ENCODE measurements around the gene TTC34. TPM values are rescaled to one million over a fixed set of nuclear protein-coding genes. Genes with fewer than 3 reads are reported as not detected.

Gene TTC34
- total and polyA plus RNA-seq, 3 donors from 2014 or later, result 3.0 to 5.2 (median 4.1) TPM

DNA sequence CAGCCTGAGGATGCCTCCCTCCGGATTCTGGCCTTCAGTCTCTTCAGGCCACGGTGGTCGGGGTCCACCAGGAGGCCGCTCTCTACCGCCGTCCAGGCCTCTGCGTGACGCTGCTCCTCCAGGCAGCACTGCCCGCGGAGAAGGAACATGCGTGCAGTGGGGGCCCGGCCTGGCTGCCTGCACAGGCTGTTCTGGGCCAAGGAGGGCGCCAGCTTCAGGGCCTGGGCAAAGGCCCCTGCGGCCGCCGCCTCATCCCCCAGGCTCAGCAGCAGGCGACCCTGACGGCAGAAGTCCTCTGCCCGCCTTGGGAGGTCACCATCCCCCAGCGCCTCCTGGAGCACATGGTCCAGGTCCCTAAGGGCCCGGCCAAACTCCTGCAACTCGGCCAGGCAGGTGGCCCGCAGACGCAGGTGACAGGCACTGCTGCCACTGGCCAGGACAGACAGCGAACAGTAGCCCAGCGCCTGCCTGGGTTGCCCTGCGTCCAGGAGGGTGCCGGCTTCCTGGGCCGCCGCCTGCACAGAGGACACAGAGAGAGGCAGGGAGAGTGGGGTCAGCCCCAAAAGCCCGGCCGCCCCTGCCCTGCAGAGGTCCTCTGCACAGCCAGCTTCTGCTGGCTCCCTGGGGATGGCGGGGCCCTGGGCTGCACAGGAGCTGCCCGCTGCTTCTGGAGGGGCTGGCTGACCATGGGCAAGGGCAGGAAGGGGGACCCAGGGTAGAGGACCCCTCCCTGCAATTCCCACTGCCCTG is 159.9 kb downstream of the TTC34 start:
- peaks cover 17% of the 10 kb centered on the region for H3K4me1 ChIP-seq
- H3K9me3 ChIP-seq, result no peaks in the 10 kb centered on the region
- H3K4me3 ChIP-seq, result peak overlapping the region in 1 of 2 donors; percentile 86
- H3K36me3 ChIP-seq (ENCODE audit: low read depth, missing control alignments), result no peaks in the 10 kb centered on the region
- TF ChIP-seq, protein P1, sequence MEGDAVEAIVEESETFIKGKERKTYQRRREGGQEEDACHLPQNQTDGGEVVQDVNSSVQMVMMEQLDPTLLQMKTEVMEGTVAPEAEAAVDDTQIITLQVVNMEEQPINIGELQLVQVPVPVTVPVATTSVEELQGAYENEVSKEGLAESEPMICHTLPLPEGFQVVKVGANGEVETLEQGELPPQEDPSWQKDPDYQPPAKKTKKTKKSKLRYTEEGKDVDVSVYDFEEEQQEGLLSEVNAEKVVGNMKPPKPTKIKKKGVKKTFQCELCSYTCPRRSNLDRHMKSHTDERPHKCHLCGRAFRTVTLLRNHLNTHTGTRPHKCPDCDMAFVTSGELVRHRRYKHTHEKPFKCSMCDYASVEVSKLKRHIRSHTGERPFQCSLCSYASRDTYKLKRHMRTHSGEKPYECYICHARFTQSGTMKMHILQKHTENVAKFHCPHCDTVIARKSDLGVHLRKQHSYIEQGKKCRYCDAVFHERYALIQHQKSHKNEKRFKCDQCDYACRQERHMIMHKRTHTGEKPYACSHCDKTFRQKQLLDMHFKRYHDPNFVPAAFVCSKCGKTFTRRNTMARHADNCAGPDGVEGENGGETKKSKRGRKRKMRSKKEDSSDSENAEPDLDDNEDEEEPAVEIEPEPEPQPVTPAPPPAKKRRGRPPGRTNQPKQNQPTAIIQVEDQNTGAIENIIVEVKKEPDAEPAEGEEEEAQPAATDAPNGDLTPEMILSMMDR (IDR thresholded peaks at IDR 0.05), result no peak
- TF ChIP-seq POLR2A (IDR thresholded peaks at IDR 0.05), result no peak
- no peak for DNase-seq
- no peak overlapping the region for H3K27ac ChIP-seq
- intact Hi-C loops (cut with DNase I; ENCODE audit: low total_unique reads), result no loop called here
- 91 to 93% methylated on average over 11 to 26 of the region's 34 CpGs for WGBS, 2 donors
- H3K27me3 ChIP-seq, result no peaks in the 10 kb centered on the region

- DNase-seq, result no peak
- no peak overlapping the region for H3K4me3 ChIP-seq
- H3K4me1 ChIP-seq, result peaks cover 17% of the 10 kb centered on the region
- no peaks in the 10 kb centered on the region for H3K27me3 ChIP-seq
- H3K9me3 ChIP-seq, result no peaks in the 10 kb centered on the region
- TF ChIP-seq, protein P1 (IDR thresholded peaks at IDR 0.05), result no peak
- TF ChIP-seq POLR2A (IDR thresholded peaks at IDR 0.05), result no peak
- WGBS, 2 donors, result 70% methylated on average over 3 of the region's 3 CpGs
- H3K36me3 ChIP-seq (ENCODE audit: low read depth, missing control alignments), result no peaks in the 10 kb centered on the region
- H3K27ac ChIP-seq, result no peak overlapping the region
- intact Hi-C loops (cut with DNase I; ENCODE audit: low total_unique reads), result no loop called here
These were observed 160.9 kb downstream of the TTC34 start for GRCh38 chr1:2640626-2641025.

- no peak for DNase-seq
- Histone ChIP-seq H3K4me3 (no peak overlapping the region), H3K36me3 (ENCODE audit: low read depth, missing control alignments) (no peaks in the 10 kb centered on the region), H3K4me1 (peaks cover 17% of the 10 kb centered on the region), H3K9me3 (no peaks in the 10 kb centered on the region), H3K27me3 (no peaks in the 10 kb centered on the region), H3K27ac (no peak overlapping the region)
- intact Hi-C loops (cut with DNase I; ENCODE audit: low total_unique reads), result no loop called here
- TF ChIP-seq, protein P1 (IDR thresholded peaks at IDR 0.05), result no peak
- no peak for TF ChIP-seq POLR2A (IDR thresholded peaks at IDR 0.05)
- 73 to 86% methylated on average over 16 to 26 of the region's 26 CpGs for WGBS, 2 donors
These were observed 161.6 kb downstream of the TTC34 start for GRCh38 chr1:2639607-2640521.

GRCh38 chr1:2639203-2639602 is 162.3 kb downstream of the TTC34 start:
- TF ChIP-seq, protein P1 (IDR thresholded peaks at IDR 0.05), result no peak
- no peak for TF ChIP-seq POLR2A (IDR thresholded peaks at IDR 0.05)
- WGBS, 2 donors, result 52 to 58% methylated on average over 11 of the region's 11 CpGs
- Histone ChIP-seq H3K4me3 (no peak overlapping the region), H3K27ac (no peak overlapping the region), H3K9me3 (no peaks in the 10 kb centered on the region), H3K4me1 (peaks cover 18% of the 10 kb centered on the region), H3K27me3 (no peaks in the 10 kb centered on the region), H3K36me3 (ENCODE audit: low read depth, missing control alignments) (no peaks in the 10 kb centered on the region)
- no peak for DNase-seq
- intact Hi-C loops (cut with DNase I; ENCODE audit: low total_unique reads), result no loop called here
